Measurements from ENCODE around the gene CCDC9B.

Gene CCDC9B

GRCh38 chr15:40307421-40308211 lies 33.1 kb downstream of the CCDC9B start, which contains the start of gene PLCB2:
PLCB2 (minus strand) TSS chr15:40307935; CDS start chr15:40307672, 263 bp downstream.
- peak; percentile 62 for DNase-seq (ENCODE audit: low spot score)

- DNase-seq (ENCODE audit: low spot score), result no peak
These were observed 33.8 kb downstream of the CCDC9B start for GRCh38 chr15:40306908-40307307.

GRCh38 chr15:40306371-40306770 lies 34.4 kb downstream of the CCDC9B start:
- DNase-seq (ENCODE audit: low spot score), result no peak

GRCh38 chr15:40305281-40305680 lies 35.5 kb downstream of the CCDC9B start:
- DNase-seq (ENCODE audit: low spot score), result no peak

- no peak for DNase-seq (ENCODE audit: low spot score)
These were observed 37.2 kb downstream of the CCDC9B start for GRCh38 chr15:40303576-40303975.

GRCh38 chr15:40302981-40303380 lies 37.8 kb downstream of the CCDC9B start:
- no peak for DNase-seq (ENCODE audit: low spot score)

- no peak for DNase-seq (ENCODE audit: low spot score)
These were observed 38.4 kb downstream of the CCDC9B start for GRCh38 chr15:40302288-40302886.

- no peak for DNase-seq (ENCODE audit: low spot score)
These were observed 39.1 kb downstream of the CCDC9B start for GRCh38 chr15:40301467-40302179.

GRCh38 chr15:40300771-40301170 lies 40.0 kb downstream of the CCDC9B start:
- no peak for DNase-seq (ENCODE audit: low spot score)

- no peak for DNase-seq (ENCODE audit: low spot score)
These were observed 40.4 kb downstream of the CCDC9B start for GRCh38 chr15:40300367-40300766.

GRCh38 chr15:40298216-40298935 lies 42.4 kb downstream of the CCDC9B start:
- DNase-seq (ENCODE audit: low spot score), result no peak

GRCh38 chr15:40297356-40297755 lies 43.4 kb downstream of the CCDC9B start:
- DNase-seq (ENCODE audit: low spot score), result no peak

- no peak for DNase-seq (ENCODE audit: low spot score)
These were observed 44.0 kb downstream of the CCDC9B start for GRCh38 chr15:40296561-40297230.

- no peak for DNase-seq (ENCODE audit: low spot score)
These were observed 44.7 kb downstream of the CCDC9B start for GRCh38 chr15:40295877-40296560.

- DNase-seq (ENCODE audit: low spot score), result no peak
These were observed 45.4 kb downstream of the CCDC9B start for GRCh38 chr15:40295297-40295696.

GRCh38 chr15:40293905-40294895 lies 46.5 kb downstream of the CCDC9B start:
- no peak for DNase-seq (ENCODE audit: low spot score)

- no peak for DNase-seq (ENCODE audit: low spot score)
These were observed 47.7 kb downstream of the CCDC9B start for GRCh38 chr15:40293006-40293405.

GRCh38 chr15:40292246-40292645 lies 48.5 kb downstream of the CCDC9B start:
- no peak for DNase-seq (ENCODE audit: low spot score)

GRCh38 chr15:40290918-40291574 lies 49.7 kb downstream of the CCDC9B start:
- DNase-seq (ENCODE audit: low spot score), result no peak
